MM.1S (cell line): ENCODE results near the gene CRTAC1.

Experiments
- DNase-seq: peaks from one replicate; pipeline ENCODE4 v3.0.0-alpha.2; 2015
- H2AFZ ChIP-seq: fragments of 300-600 bp; sonication (generic); 2 replicates; pipeline ENCODE4 v1.6.0; 2016; ENCODE audit warnings: antibody characterized with exemption, low read length
- H3F3A ChIP-seq: fragments of 300-600 bp; sonication (generic); 2 replicates; pipeline ENCODE4 v1.6.1; 2016; ENCODE audit warnings: mild to moderate bottlenecking, antibody characterized with exemption, low read length, moderate library complexity, mixed read lengths; ENCODE audit not compliant: insufficient read depth
- H3K27ac ChIP-seq: fragments of 300-600 bp; sonication (generic); 2 replicates; pipeline ENCODE4 v1.5.1; 2016; ENCODE audit warnings: mild to moderate bottlenecking, low read length
- H3K27me3 ChIP-seq: fragments of 300-600 bp; sonication (generic); replicated peaks from 2 replicates; pipeline ENCODE4 v1.6.0; 2016; ENCODE audit warnings: low read length; ENCODE audit not compliant: insufficient read depth
- H3K36me3 ChIP-seq: fragments of 300-600 bp; sonication (generic); replicated peaks from 2 replicates; pipeline ENCODE4 v1.6.1; 2016; ENCODE audit warnings: mild to moderate bottlenecking, low read length, mixed read lengths; ENCODE audit not compliant: insufficient read depth
- H3K4me1 ChIP-seq: fragments of 300-600 bp; sonication (generic); 2 replicates; pipeline ENCODE4 v1.6.1; 2016; ENCODE audit warnings: low read length, mixed read lengths
- H3K4me2 ChIP-seq: fragments of 300-600 bp; sonication (generic); 2 replicates; pipeline ENCODE4 v1.6.0; 2016; ENCODE audit warnings: low read depth, low read length
- H3K4me3 ChIP-seq: fragments of 300-600 bp; sonication (generic); 2 replicates; pipeline ENCODE4 v1.5.1; 2016; ENCODE audit warnings: low read length, mixed read lengths
- H3K79me2 ChIP-seq: fragments of 300-600 bp; sonication (generic); 2 replicates; pipeline ENCODE4 v1.6.1; 2016; ENCODE audit warnings: mixed run types, low read length, mixed read lengths
- H3K9ac ChIP-seq: fragments of 300-600 bp; sonication (generic); 2 replicates; pipeline ENCODE4 v1.6.1; 2016; ENCODE audit warnings: low read length, mixed read lengths
- H3K9me2 ChIP-seq: fragments of 300-600 bp; sonication (generic); replicated peaks from 2 replicates; pipeline ENCODE4 v1.6.1; 2016; ENCODE audit warnings: mild to moderate bottlenecking, low read length, mixed read lengths; ENCODE audit not compliant: insufficient read depth
- H3K9me3 ChIP-seq: fragments of 300-600 bp; sonication (generic); replicated peaks from 2 replicates; pipeline ENCODE4 v1.6.1; 2016; ENCODE audit warnings: mild to moderate bottlenecking, low read length, mixed read lengths; ENCODE audit not compliant: insufficient read depth
- H4K20me1 ChIP-seq: fragments of 300-600 bp; sonication (generic); 2 replicates; pipeline ENCODE4 v1.6.1; 2016; ENCODE audit warnings: mild to moderate bottlenecking, low read length, moderate library complexity, mixed read lengths; ENCODE audit not compliant: insufficient read depth
- EZH2 ChIP-seq: fragments of 300-600 bp; sonication (generic); optimal IDR thresholded peaks from 2 replicates; pipeline ENCODE3; 2017; ENCODE audit warnings: low read depth, mild to moderate bottlenecking, antibody characterized with exemption, low read length, mixed read lengths
- EZH2phosphoT487 ChIP-seq: fragments of 300-600 bp; sonication (generic); IDR thresholded peaks from 2 replicates; pipeline ENCODE4 v1.6.1; 2018; ENCODE audit warnings: antibody characterized with exemption, low read length
- TF ChIP-seq, protein P1 (sequence below): fragments of 300-600 bp; sonication (generic); IDR thresholded peaks from 2 replicates; pipeline ENCODE4 v1.5.1; 2016; ENCODE audit warnings: antibody characterized with exemption, low read length, mixed read lengths

Gene CRTAC1

DNA sequence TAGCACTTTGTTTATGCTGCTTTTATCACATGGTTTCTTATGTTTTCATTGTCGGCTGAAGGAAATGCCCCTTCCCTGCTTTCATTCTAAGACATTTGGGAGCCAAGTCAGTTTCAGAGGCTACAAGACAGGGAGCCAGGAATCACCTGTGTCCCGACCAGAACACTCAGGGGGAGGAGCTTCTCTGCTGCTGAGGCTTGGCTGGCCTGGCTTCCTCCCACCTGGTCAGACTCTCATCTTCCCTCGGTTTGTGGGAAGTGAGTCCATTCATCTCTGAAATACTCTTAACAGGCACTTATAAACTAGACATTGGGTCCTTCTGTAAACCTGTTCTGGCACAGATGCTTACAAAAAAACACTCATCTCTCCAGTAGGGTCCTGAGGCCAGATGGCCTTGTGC, 200.4 kb downstream of the CRTAC1 start:
- no peaks in the 10 kb centered on the region for H3K36me3 ChIP-seq
- H3K9me3 ChIP-seq = no peaks in the 10 kb centered on the region
- H3K27ac ChIP-seq = no peak overlapping the region
- H3K9ac ChIP-seq = no peak overlapping the region
- no peaks in the 10 kb centered on the region for H3F3A ChIP-seq
- H3K4me2 ChIP-seq = no peak overlapping the region
- H2AFZ ChIP-seq = no peak overlapping the region
- no peak for DNase-seq
- no peaks in the 10 kb centered on the region for H3K79me2 ChIP-seq
- TF ChIP-seq EZH2 = no peak
- TF ChIP-seq, protein P1, sequence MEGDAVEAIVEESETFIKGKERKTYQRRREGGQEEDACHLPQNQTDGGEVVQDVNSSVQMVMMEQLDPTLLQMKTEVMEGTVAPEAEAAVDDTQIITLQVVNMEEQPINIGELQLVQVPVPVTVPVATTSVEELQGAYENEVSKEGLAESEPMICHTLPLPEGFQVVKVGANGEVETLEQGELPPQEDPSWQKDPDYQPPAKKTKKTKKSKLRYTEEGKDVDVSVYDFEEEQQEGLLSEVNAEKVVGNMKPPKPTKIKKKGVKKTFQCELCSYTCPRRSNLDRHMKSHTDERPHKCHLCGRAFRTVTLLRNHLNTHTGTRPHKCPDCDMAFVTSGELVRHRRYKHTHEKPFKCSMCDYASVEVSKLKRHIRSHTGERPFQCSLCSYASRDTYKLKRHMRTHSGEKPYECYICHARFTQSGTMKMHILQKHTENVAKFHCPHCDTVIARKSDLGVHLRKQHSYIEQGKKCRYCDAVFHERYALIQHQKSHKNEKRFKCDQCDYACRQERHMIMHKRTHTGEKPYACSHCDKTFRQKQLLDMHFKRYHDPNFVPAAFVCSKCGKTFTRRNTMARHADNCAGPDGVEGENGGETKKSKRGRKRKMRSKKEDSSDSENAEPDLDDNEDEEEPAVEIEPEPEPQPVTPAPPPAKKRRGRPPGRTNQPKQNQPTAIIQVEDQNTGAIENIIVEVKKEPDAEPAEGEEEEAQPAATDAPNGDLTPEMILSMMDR = no peak
- TF ChIP-seq EZH2phosphoT487 = no peak
- H3K4me1 ChIP-seq = no peaks in the 10 kb centered on the region
- H3K27me3 ChIP-seq = peaks cover 19% of the 10 kb centered on the region; the same call in 1 of the 2 replicates
- no peak overlapping the region for H3K4me3 ChIP-seq
- H4K20me1 ChIP-seq = no peaks in the 10 kb centered on the region
- H3K9me2 ChIP-seq = no peaks in the 10 kb centered on the region

DNA sequence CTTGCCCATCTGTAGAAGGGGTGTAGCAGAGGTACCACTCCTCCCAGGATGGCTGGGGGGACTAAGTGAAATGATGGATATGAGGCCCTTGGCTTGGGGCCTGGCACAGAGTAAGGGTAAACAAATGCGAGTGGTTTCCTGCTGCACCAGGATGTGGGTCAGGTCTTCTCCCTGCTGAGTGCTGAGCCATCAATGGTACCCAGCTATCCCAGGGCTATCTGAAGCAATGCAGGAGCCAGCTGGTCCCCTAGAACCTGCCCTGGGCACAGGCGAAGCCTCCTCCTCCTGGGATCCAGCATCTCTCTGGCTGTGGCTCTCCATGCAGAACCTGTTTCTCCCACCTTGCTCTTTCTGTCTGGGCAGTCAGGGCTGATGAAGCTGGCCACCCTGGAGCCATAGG, 201.7 kb downstream of the CRTAC1 start:
- TF ChIP-seq EZH2phosphoT487 (no peak), EZH2 (no peak)
- TF ChIP-seq, protein P1 = no peak

DNA sequence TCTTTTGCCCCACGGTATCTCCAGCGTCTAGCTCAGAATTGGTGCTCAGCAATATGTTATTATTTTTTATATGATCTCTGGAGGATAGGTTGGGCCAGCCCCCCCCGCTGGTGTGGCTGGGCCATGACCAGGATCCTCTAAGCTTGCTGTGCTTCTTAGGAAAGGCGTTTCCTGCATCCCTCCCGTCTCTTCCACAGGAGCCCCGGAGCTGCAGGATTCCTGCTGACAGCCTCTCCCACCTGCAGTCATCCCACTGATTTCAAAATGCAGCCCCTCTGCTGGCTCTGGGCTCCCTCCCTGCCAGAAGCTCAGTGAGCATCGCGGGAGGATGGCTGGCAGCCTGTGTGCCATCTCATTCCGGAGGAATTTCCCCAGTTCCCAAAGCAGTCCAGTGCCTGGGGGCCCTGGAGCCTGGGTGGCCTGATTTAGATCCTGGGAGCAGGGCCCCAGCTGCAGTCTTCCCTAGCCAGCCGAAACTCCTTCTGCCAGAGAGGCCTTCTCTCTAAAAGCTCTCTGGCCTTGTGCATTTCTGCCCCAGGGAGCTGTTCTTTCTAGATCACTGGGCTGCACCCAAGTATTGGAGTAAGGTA, 202.6 kb downstream of the CRTAC1 start:
- Histone ChIP-seq H3K9me3 (no peaks in the 10 kb centered on the region), H3F3A (no peaks in the 10 kb centered on the region), H3K27me3 (0 out of 2 replicates have a peak, but pooled peaks cover 8% of the 10 kb centered on the region), H3K36me3 (no peaks in the 10 kb centered on the region), H3K4me2 (no peak overlapping the region), H3K9me2 (no peaks in the 10 kb centered on the region), H4K20me1 (no peaks in the 10 kb centered on the region), H3K79me2 (no peaks in the 10 kb centered on the region), H3K27ac (no peak overlapping the region), H3K4me3 (no peak overlapping the region), H3K4me1 (no peaks in the 10 kb centered on the region), H2AFZ (no peak overlapping the region), H3K9ac (no peak overlapping the region)
- no peak for DNase-seq
- TF ChIP-seq EZH2phosphoT487 (no peak), EZH2 (no peak)

More for the DNA sequence above, 201.7 kb downstream of the CRTAC1 start:
- Histone ChIP-seq H3K9me3 (no peaks in the 10 kb centered on the region), H4K20me1 (no peaks in the 10 kb centered on the region), H3K9me2 (no peaks in the 10 kb centered on the region), H3K27ac (no peak overlapping the region), H3K36me3 (no peaks in the 10 kb centered on the region), H3K9ac (no peak overlapping the region), H3K79me2 (no peaks in the 10 kb centered on the region), H3K4me2 (no peak overlapping the region), H3F3A (no peaks in the 10 kb centered on the region), H3K4me1 (no peaks in the 10 kb centered on the region), H3K4me3 (no peak overlapping the region), H3K27me3 (peaks cover 10% of the 10 kb centered on the region; the same call in 1 of the 2 replicates), H2AFZ (no peak overlapping the region)
- no peak for DNase-seq

DNA sequence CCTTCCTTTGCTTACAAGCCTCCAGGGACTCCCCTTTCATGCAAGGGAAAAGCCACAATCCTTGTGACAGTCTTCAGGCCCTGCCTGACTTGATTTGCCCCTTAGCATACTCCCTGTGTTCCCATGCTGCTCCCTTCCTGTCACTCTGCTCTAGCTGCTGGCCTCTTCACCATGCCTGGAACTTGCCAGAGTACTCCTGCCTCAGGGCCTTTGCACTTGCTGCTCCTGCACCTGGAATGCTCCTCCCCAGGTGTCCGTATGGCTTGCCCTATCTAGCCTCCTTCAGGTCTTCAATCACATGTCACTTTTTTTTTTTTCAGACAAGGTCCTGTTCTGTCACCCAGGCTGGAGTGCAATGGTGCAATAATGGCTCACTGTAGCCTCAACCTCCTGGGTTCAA, 203.5 kb downstream of the CRTAC1 start:
- H3K79me2 ChIP-seq = no peaks in the 10 kb centered on the region
- no peak for TF ChIP-seq EZH2phosphoT487
- no peak for TF ChIP-seq EZH2
- TF ChIP-seq, protein P1 = no peak
- no peak overlapping the region for H3K9ac ChIP-seq
- H3K4me3 ChIP-seq = no peak overlapping the region
- no peaks in the 10 kb centered on the region for H3K4me1 ChIP-seq
- H4K20me1 ChIP-seq = no peaks in the 10 kb centered on the region
- no peak overlapping the region for H2AFZ ChIP-seq
- no peaks in the 10 kb centered on the region for H3K36me3 ChIP-seq
- 0 out of 2 replicates have a peak, but pooled peaks cover 8% of the 10 kb centered on the region for H3K27me3 ChIP-seq
- H3F3A ChIP-seq = no peaks in the 10 kb centered on the region
- no peaks in the 10 kb centered on the region for H3K9me2 ChIP-seq
- H3K27ac ChIP-seq = no peak overlapping the region
- H3K9me3 ChIP-seq = no peaks in the 10 kb centered on the region
- no peak for DNase-seq
- no peak overlapping the region for H3K4me2 ChIP-seq
